Measurements from ENCODE around the gene LRCH1.
"Not testable (repeated sequence)": the region's sequence is repeated elsewhere in the genome, so short reads cannot be mapped to it uniquely, and the experiment has no call there.

LRCH1 gene

DNA sequence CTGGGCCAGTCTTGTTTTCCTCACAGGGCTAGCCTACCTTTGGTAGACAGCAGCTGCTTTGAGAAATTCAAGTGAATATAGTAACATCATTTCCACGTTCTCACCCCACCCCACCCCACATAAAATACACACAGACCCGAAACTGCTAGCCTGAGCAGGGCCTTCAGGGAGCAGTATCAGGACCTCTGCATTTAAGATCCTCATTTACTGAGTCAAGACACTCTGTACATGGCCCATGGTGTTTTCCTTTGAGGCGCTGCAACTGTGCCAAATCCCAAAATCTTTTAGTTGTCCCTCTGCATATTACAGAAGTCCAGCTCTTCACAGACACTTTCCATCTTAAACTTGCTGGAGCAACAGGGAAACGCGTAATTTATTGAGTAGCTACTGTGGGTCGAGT lies 200.9 kb downstream of the LRCH1 start:
- Histone ChIP-seq H3K27ac (ENCODE audit: low read length) (no peak overlapping the region), H3K4me1 (ENCODE audit: control insufficient read depth, insufficient read depth, low read length) (no peaks in the 10 kb centered on the region), H3K27me3 (ENCODE audit: control insufficient read depth in 1 of 2, insufficient read depth in 2 of 2, low read length in 2 of 2) (no peaks in the 10 kb centered on the region)

DNA sequence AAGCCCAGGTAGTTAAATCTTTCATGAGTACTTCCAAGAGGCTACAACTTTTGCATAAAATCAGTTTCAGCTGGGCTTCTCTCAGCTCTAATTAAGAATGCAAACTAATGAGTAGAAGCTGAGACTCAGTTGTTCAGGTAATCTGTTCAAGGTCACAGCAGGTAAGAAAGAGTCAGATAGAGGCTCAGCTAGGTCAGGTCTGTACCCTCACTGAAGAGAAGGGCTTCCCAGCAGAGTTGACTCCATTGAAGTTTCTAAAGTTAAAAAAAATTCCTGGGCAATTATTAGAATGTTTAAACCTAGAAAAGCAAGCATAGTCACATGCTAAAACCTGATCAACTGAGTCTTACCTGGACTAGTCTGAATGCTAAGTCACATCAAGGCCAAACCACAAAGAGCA lies 201.8 kb downstream of the LRCH1 start:
- no peak overlapping the region for H3K27ac ChIP-seq (ENCODE audit: low read length)
- H3K4me1 ChIP-seq (ENCODE audit: control insufficient read depth, insufficient read depth, low read length), result no peaks in the 10 kb centered on the region
- no peak overlapping the region for H3K9ac ChIP-seq (ENCODE audit: low read length in 2 of 2)
- no peak overlapping the region for H3K4me3 ChIP-seq (ENCODE audit: low read length in 2 of 2)
- no peaks in the 10 kb centered on the region for H3K27me3 ChIP-seq (ENCODE audit: control insufficient read depth in 1 of 2, insufficient read depth in 2 of 2, low read length in 2 of 2)
- no peaks in the 10 kb centered on the region for H3K9me3 ChIP-seq (ENCODE audit: control insufficient read depth in 2 of 2, low read length in 2 of 2)
- H3K36me3 ChIP-seq (ENCODE audit: control insufficient read depth in 2 of 2, insufficient read depth in 2 of 2, low read length in 2 of 2), result peaks cover 5 to 9% of the 10 kb centered on the region in 2 donors

More for the DNA sequence above, 200.9 kb downstream of the LRCH1 start:
- Histone ChIP-seq H3K36me3 (ENCODE audit: control insufficient read depth in 2 of 2, insufficient read depth in 2 of 2, low read length in 2 of 2) (peaks cover 7 to 11% of the 10 kb centered on the region in 2 donors), H3K4me3 (ENCODE audit: low read length in 2 of 2) (no peak overlapping the region), H3K9me3 (ENCODE audit: control insufficient read depth in 2 of 2, low read length in 2 of 2) (no peaks in the 10 kb centered on the region), H3K9ac (ENCODE audit: low read length in 2 of 2) (no peak overlapping the region)

DNA sequence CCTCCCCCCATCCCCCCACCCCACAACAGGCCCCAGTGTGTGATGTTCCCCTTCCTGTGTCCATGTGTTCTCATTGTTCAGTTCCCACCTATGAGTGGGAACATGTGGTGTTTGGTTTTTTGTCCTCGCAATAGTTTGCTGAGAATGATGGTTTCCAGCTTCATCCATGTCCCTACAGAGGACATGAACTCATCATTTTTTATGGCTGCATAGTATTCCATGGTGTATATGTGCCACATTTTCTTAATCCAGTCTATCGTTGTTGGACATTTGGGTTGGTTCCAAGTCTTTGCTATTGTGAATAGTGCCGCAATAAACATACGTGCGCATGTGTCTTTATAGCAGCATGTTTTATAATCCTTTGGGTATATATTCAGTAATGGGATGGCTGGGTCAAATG lies 202.5 kb downstream of the LRCH1 start:
- H3K27ac ChIP-seq (ENCODE audit: low read length); H3K4me3 ChIP-seq (ENCODE audit: low read length in 2 of 2); H3K27me3 ChIP-seq (ENCODE audit: control insufficient read depth in 1 of 2, insufficient read depth in 2 of 2, low read length in 2 of 2); H3K4me1 ChIP-seq (ENCODE audit: control insufficient read depth, insufficient read depth, low read length); H3K36me3 ChIP-seq (ENCODE audit: control insufficient read depth in 2 of 2, insufficient read depth in 2 of 2, low read length in 2 of 2); H3K9me3 ChIP-seq (ENCODE audit: control insufficient read depth in 2 of 2, low read length in 2 of 2); H3K9ac ChIP-seq (ENCODE audit: low read length in 2 of 2): not testable (repeated sequence)

DNA sequence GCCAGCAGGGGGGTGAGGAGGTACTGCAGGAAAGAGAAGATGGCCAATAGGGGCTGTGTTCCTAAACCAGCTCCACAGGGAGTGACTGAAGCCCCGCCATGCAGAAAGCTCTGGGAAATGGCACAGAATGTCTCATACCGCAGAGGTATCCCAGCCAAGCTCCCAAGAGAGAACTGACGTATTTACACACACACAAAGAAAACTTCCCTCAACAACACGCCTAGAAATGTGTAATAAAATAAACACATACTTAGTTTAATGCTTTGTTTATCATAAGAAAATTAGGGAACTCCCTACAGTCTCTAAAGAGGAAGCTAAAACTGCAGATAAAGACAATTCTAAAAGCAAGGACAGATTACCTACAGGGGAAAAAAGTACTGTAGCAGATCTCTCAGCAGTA lies 204.0 kb downstream of the LRCH1 start:
- Histone ChIP-seq H3K4me1 (ENCODE audit: control insufficient read depth, insufficient read depth, low read length) (no peaks in the 10 kb centered on the region), H3K4me3 (ENCODE audit: low read length in 2 of 2) (no peak overlapping the region), H3K27me3 (ENCODE audit: control insufficient read depth in 1 of 2, insufficient read depth in 2 of 2, low read length in 2 of 2) (no peaks in the 10 kb centered on the region), H3K27ac (ENCODE audit: low read length) (no peak overlapping the region), H3K9me3 (ENCODE audit: control insufficient read depth in 2 of 2, low read length in 2 of 2) (no peaks in the 10 kb centered on the region), H3K9ac (ENCODE audit: low read length in 2 of 2) (no peak overlapping the region), H3K36me3 (ENCODE audit: control insufficient read depth in 2 of 2, insufficient read depth in 2 of 2, low read length in 2 of 2) (peaks cover 0 to 5% of the 10 kb centered on the region in 2 donors)

DNA sequence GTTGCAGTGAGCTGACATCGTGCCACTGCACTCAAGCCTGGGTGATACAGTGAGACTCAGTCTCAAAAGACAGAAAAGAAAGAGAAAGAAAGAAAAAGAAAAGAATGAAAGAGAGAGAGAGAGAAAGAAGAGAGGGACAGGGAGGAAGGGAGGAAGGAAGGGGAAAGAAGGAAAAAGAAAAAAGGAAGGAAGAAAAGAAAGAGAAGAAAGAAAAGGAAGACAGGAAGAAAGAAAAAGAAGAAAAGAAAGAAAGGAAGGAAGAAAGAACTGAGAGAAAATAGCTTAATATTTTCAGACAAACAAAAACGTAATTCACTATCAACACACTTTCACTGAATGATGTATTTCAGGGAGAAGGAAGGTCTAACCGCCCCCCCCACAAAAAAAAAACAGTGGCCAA lies 204.7 kb downstream of the LRCH1 start:
- H3K4me3 ChIP-seq (ENCODE audit: low read length in 2 of 2), result no peak overlapping the region
- H3K9me3 ChIP-seq (ENCODE audit: control insufficient read depth in 2 of 2, low read length in 2 of 2), result no peaks in the 10 kb centered on the region
- no peaks in the 10 kb centered on the region for H3K27me3 ChIP-seq (ENCODE audit: control insufficient read depth in 1 of 2, insufficient read depth in 2 of 2, low read length in 2 of 2)
- H3K9ac ChIP-seq (ENCODE audit: low read length in 2 of 2), result no peak overlapping the region
- H3K27ac ChIP-seq (ENCODE audit: low read length), result no peak overlapping the region
- H3K36me3 ChIP-seq (ENCODE audit: control insufficient read depth in 2 of 2, insufficient read depth in 2 of 2, low read length in 2 of 2), result peaks cover 0 to 5% of the 10 kb centered on the region in 2 donors
- H3K4me1 ChIP-seq (ENCODE audit: control insufficient read depth, insufficient read depth, low read length), result no peaks in the 10 kb centered on the region

DNA sequence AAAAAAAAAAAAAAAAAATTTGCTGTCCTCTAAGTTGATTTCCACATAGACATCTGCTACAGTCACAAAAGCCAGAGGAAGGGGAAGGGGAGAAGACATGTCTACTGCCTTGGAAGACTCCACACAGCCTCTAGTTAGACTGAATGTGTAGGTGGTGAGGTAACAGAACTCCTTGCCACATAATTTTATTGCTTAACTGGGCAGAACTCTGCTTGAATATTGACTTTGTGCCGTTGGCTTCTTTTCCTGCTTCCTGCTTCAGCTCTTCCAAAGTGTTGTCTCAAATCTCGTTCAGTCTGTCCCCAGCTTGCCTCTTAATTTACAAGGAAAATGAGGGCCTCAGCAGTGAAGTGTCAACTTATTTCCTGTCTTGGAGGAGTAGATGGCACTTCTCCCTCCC lies 206.9 kb downstream of the LRCH1 start:
- Histone ChIP-seq H3K27me3 (ENCODE audit: control insufficient read depth in 1 of 2, insufficient read depth in 2 of 2, low read length in 2 of 2) (no peaks in the 10 kb centered on the region), H3K4me3 (ENCODE audit: low read length in 2 of 2) (no peak overlapping the region), H3K4me1 (ENCODE audit: control insufficient read depth, insufficient read depth, low read length) (no peaks in the 10 kb centered on the region), H3K36me3 (ENCODE audit: control insufficient read depth in 2 of 2, insufficient read depth in 2 of 2, low read length in 2 of 2) (no peaks in the 10 kb centered on the region), H3K27ac (ENCODE audit: low read length) (no peak overlapping the region), H3K9me3 (ENCODE audit: control insufficient read depth in 2 of 2, low read length in 2 of 2) (no peaks in the 10 kb centered on the region), H3K9ac (ENCODE audit: low read length in 2 of 2) (no peak overlapping the region)

DNA sequence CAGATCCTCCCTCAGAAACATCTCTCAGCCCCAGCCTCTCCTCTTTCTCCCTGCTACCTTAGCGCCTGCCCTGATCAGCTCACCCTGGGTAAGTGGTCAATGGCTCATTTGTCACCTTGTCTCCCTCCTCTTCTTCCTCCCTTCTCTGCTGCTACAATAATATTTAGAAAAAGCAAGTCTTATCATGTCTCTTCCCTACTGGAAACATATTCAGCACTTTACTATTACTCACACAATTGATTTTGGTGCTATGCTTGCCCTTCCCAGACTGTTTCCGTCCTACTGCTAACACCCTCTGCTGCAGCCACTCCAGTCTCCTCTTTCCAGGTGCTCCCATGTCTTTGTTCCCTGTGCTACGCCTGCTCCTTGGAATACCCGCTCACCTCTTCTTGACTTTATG lies 208.2 kb downstream of the LRCH1 start:
- H3K9ac ChIP-seq (ENCODE audit: low read length in 2 of 2), result no peak overlapping the region
- H3K4me1 ChIP-seq (ENCODE audit: control insufficient read depth, insufficient read depth, low read length), result no peaks in the 10 kb centered on the region
- H3K9me3 ChIP-seq (ENCODE audit: control insufficient read depth in 2 of 2, low read length in 2 of 2), result no peaks in the 10 kb centered on the region
- H3K4me3 ChIP-seq (ENCODE audit: low read length in 2 of 2), result no peak overlapping the region
- H3K27me3 ChIP-seq (ENCODE audit: control insufficient read depth in 1 of 2, insufficient read depth in 2 of 2, low read length in 2 of 2), result no peaks in the 10 kb centered on the region
- H3K27ac ChIP-seq (ENCODE audit: low read length), result no peak overlapping the region
- no peaks in the 10 kb centered on the region for H3K36me3 ChIP-seq (ENCODE audit: control insufficient read depth in 2 of 2, insufficient read depth in 2 of 2, low read length in 2 of 2)

DNA sequence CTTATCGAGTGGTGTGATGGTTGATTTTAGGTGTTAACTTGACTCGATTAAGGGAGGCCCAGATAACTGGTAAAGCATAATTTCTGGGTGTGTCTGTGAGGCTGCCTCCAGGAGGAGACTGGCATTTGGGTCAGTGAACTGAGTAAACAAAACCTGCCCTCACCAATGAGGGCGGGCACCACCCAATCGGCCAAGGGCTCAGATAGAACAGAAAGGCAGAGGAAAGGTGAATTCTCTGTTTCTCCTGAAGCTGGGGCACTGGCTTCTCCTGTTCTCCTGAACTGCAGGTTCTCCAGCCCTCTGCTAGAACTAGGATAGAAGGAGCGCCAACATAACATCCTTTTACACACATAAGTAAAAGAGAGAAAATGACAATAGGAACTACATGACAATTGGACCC lies 208.9 kb downstream of the LRCH1 start:
- Histone ChIP-seq H3K9me3 (ENCODE audit: control insufficient read depth in 2 of 2, low read length in 2 of 2) (no peaks in the 10 kb centered on the region), H3K4me3 (ENCODE audit: low read length in 2 of 2) (no peak overlapping the region), H3K36me3 (ENCODE audit: control insufficient read depth in 2 of 2, insufficient read depth in 2 of 2, low read length in 2 of 2) (no peaks in the 10 kb centered on the region), H3K27ac (ENCODE audit: low read length) (no peak overlapping the region), H3K9ac (ENCODE audit: low read length in 2 of 2) (no peak overlapping the region), H3K27me3 (ENCODE audit: control insufficient read depth in 1 of 2, insufficient read depth in 2 of 2, low read length in 2 of 2) (no peaks in the 10 kb centered on the region), H3K4me1 (ENCODE audit: control insufficient read depth, insufficient read depth, low read length) (no peaks in the 10 kb centered on the region)

DNA sequence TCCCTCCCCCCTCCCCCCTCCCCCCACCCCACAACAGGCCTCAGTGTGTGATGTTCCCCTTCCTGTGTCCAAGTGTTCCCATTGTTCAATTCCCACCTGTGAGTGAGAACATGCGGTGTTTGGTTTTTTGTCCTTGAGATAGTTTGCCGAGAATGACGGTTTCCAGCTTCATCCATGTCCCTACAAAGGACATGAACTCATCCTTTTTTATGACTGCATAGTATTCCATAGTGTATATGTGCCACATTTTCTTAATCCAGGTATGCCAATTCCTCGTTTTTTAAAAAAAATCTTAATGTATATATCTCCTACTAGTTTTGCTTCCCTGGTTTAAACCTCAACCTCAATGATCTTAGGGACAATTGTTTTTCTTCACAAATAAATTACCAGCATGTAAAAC lies 217.0 kb downstream of the LRCH1 start:
- not testable (repeated sequence) for H3K9ac ChIP-seq (ENCODE audit: low read length in 2 of 2); H3K4me1 ChIP-seq (ENCODE audit: control insufficient read depth, insufficient read depth, low read length); H3K27ac ChIP-seq (ENCODE audit: low read length); H3K9me3 ChIP-seq (ENCODE audit: control insufficient read depth in 2 of 2, low read length in 2 of 2); H3K27me3 ChIP-seq (ENCODE audit: control insufficient read depth in 1 of 2, insufficient read depth in 2 of 2, low read length in 2 of 2); H3K4me3 ChIP-seq (ENCODE audit: low read length in 2 of 2)
- H3K36me3 ChIP-seq (ENCODE audit: control insufficient read depth in 2 of 2, insufficient read depth in 2 of 2, low read length in 2 of 2), result peaks cover 4 to 12% of the 10 kb centered on the region in 2 donors

DNA sequence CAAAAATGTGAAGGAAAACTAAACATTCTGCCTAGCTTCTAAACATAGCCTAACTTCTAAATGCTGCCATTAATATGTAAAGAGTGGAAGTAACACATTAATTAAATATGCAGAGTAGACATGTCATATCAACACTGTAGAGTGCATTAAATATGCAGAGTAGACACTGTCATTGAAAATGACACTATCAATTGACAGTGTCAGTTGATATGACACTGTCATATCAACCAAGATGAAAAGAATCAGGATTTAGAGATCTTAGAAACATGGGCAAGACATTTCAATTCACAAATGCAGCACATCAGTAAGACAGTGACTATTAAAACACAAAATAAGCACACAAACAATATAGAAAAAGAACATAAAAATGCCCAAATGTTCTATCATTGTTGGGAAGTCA lies 218.7 kb downstream of the LRCH1 start:
- no peaks in the 10 kb centered on the region for H3K4me1 ChIP-seq (ENCODE audit: control insufficient read depth, insufficient read depth, low read length)
- no peaks in the 10 kb centered on the region for H3K9me3 ChIP-seq (ENCODE audit: control insufficient read depth in 2 of 2, low read length in 2 of 2)
- no peaks in the 10 kb centered on the region for H3K27me3 ChIP-seq (ENCODE audit: control insufficient read depth in 1 of 2, insufficient read depth in 2 of 2, low read length in 2 of 2)
- no peak overlapping the region for H3K27ac ChIP-seq (ENCODE audit: low read length)
- no peak overlapping the region for H3K4me3 ChIP-seq (ENCODE audit: low read length in 2 of 2)
- no peak overlapping the region for H3K9ac ChIP-seq (ENCODE audit: low read length in 2 of 2)
- peaks cover 8 to 22% of the 10 kb centered on the region in 2 donors for H3K36me3 ChIP-seq (ENCODE audit: control insufficient read depth in 2 of 2, insufficient read depth in 2 of 2, low read length in 2 of 2)

DNA sequence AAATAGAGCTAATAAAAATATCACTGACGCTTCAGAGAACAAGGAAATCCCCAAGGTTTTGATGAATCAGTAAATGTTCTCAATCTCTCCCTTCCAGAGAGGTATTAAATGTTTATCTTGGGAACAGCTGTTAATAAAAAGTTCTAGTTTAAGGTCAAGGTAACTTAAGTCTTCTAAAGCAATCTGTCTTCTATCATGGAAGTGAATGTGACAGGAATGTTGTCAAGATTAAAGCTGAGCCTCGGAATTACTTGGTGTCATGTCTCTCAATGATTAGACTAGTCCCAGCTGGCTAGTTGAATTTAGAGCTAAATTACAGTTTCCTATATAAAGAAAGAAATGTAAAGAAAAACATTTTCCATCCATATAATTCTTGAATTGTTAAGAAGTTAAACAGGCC lies 220.6 kb downstream of the LRCH1 start:
- H3K4me1 ChIP-seq (ENCODE audit: control insufficient read depth, insufficient read depth, low read length), result no peaks in the 10 kb centered on the region
- no peak overlapping the region for H3K9ac ChIP-seq (ENCODE audit: low read length in 2 of 2)
- H3K27me3 ChIP-seq (ENCODE audit: control insufficient read depth in 1 of 2, insufficient read depth in 2 of 2, low read length in 2 of 2), result no peaks in the 10 kb centered on the region
- peaks cover 10 to 25% of the 10 kb centered on the region in 2 donors for H3K36me3 ChIP-seq (ENCODE audit: control insufficient read depth in 2 of 2, insufficient read depth in 2 of 2, low read length in 2 of 2)
- no peak overlapping the region for H3K4me3 ChIP-seq (ENCODE audit: low read length in 2 of 2)
- H3K9me3 ChIP-seq (ENCODE audit: control insufficient read depth in 2 of 2, low read length in 2 of 2), result no peaks in the 10 kb centered on the region
- no peak overlapping the region for H3K27ac ChIP-seq (ENCODE audit: low read length)

Measured in stomach smooth muscle (tissue), 2 donors.